Measurements from ENCODE around the gene DMD. TPM values are rescaled to one million over a fixed set of nuclear protein-coding genes. Genes with fewer than 3 reads are reported as not detected.

Gene DMD
- total RNA-seq, 1 experiment from 2014 or later: 2.2 TPM

GRCh38 chrX:31832263-31832662 is 1379.1 kb downstream of the DMD start:
- no peaks in the 10 kb centered on the region for H3K9me3 ChIP-seq (ENCODE audit: control insufficient read depth, insufficient read depth, low read depth, low read length)
- POLR2A ChIA-PET: no interaction called here
- intact Hi-C loops (cut with micrococcal nuclease; ENCODE audit: unreplicated experiment): no loop called here
- BruUV-seq (replicated peaks): no TSS peak
- in situ Hi-C loops (cut with HindIII; ENCODE audit: low pct_unique_long_range_greater_than_20kb, low sequenced_read_pairs): no loop called here
- DNase-seq (ENCODE audit: low read depth, low spot score): no peak
- CTCF ChIA-PET: no interaction called here
- no peaks in the 10 kb centered on the region for H3K4me1 ChIP-seq (ENCODE audit: control insufficient read depth, insufficient read depth, low read length)
- H3K36me3 ChIP-seq (ENCODE audit: control insufficient read depth, insufficient read depth, low read length): no peaks in the 10 kb centered on the region
- H3K27ac ChIP-seq (ENCODE audit: low read length): no peak overlapping the region
- ATAC-seq: no peak
- H3K4me3 ChIP-seq (ENCODE audit: low read depth in 2 of 2, low read length in 2 of 2): no peak overlapping the region
- TF ChIP-seq REST (IDR thresholded peaks at IDR 0.05; ENCODE audit: insufficient read depth in 1 of 2, low read depth in 2 of 2, low read length in 1 of 2): no peak
- no peak for TF ChIP-seq TCF7L2 (IDR thresholded peaks at IDR 0.05; ENCODE audit: low read depth, low read length)
- TF ChIP-seq POLR2AphosphoS5 (IDR thresholded peaks at IDR 0.05; ENCODE audit: low read depth, low read length): no peak
- no peak for TF ChIP-seq SIN3A (IDR thresholded peaks at IDR 0.05; ENCODE audit: borderline replicate concordance, insufficient read depth, low read depth, low read length)
- no peaks in the 10 kb centered on the region for H3K27me3 ChIP-seq (ENCODE audit: control insufficient read depth, insufficient read depth, low read length)

- intact Hi-C loops (cut with micrococcal nuclease; ENCODE audit: unreplicated experiment): no loop called here
- H3K36me3 ChIP-seq (ENCODE audit: control insufficient read depth, insufficient read depth, low read length): no peaks in the 10 kb centered on the region
- no peak overlapping the region for H3K27ac ChIP-seq (ENCODE audit: low read length)
- no peaks in the 10 kb centered on the region for H3K27me3 ChIP-seq (ENCODE audit: control insufficient read depth, insufficient read depth, low read length)
- BruUV-seq (replicated peaks): no TSS peak
- in situ Hi-C loops (cut with HindIII; ENCODE audit: low pct_unique_long_range_greater_than_20kb, low sequenced_read_pairs): no loop called here
- ATAC-seq (no peak), DNase-seq (ENCODE audit: low read depth, low spot score) (no peak)
- H3K4me3 ChIP-seq (ENCODE audit: low read depth in 2 of 2, low read length in 2 of 2): no peak overlapping the region
- TF ChIP-seq SIN3A (IDR thresholded peaks at IDR 0.05; ENCODE audit: borderline replicate concordance, insufficient read depth, low read depth, low read length) (no peak), TCF7L2 (IDR thresholded peaks at IDR 0.05; ENCODE audit: low read depth, low read length) (no peak), POLR2AphosphoS5 (IDR thresholded peaks at IDR 0.05; ENCODE audit: low read depth, low read length) (no peak), CTCF (IDR thresholded peaks at IDR 0.05) (no peak), REST (IDR thresholded peaks at IDR 0.05; ENCODE audit: insufficient read depth in 1 of 2, low read depth in 2 of 2, low read length in 1 of 2) (no peak)
- CTCF ChIA-PET: no interaction called here
- H3K9me3 ChIP-seq (ENCODE audit: control insufficient read depth, insufficient read depth, low read depth, low read length): no peaks in the 10 kb centered on the region
- POLR2A ChIA-PET: no interaction called here
- no peaks in the 10 kb centered on the region for H3K4me1 ChIP-seq (ENCODE audit: control insufficient read depth, insufficient read depth, low read length)
Measured at GRCh38 chrX:31820430-31821210, 1390.7 kb downstream of the DMD start.

Data from Panc1 (cell line).